HG03520 (cell line): ENCODE results near the gene MACROD1.

Source experiments
- ATAC-seq: cut with Tn5 transposase; IDR thresholded peaks from one replicate; pipeline ENCODE4 v1.9.1; 2021; ENCODE audit warnings: mild to moderate bottlenecking, moderate library complexity; ENCODE audit not compliant: unreplicated experiment

The MACROD1 gene

GRCh38 chr11:64003807-64004589 lies 161.9 kb downstream of the MACROD1 start:
- ATAC-seq, result no peak

- no peak for ATAC-seq
These were observed 164.2 kb downstream of the MACROD1 start for GRCh38 chr11:64001484-64002420.

- ATAC-seq, result no peak
These were observed 165.0 kb downstream of the MACROD1 start for GRCh38 chr11:64000740-64001483.

GRCh38 chr11:64000026-64000739 lies 165.7 kb downstream of the MACROD1 start:
- ATAC-seq, result peak; percentile 54

GRCh38 chr11:63999349-64000025 lies 166.4 kb downstream of the MACROD1 start:
- no peak for ATAC-seq

GRCh38 chr11:63998558-63999348 lies 167.2 kb downstream of the MACROD1 start:
- no peak for ATAC-seq

GRCh38 chr11:63997801-63998337 lies 168.0 kb downstream of the MACROD1 start:
- no peak for ATAC-seq

- ATAC-seq, result no peak
These were observed 168.7 kb downstream of the MACROD1 start for GRCh38 chr11:63997104-63997700.

- ATAC-seq, result no peak
These were observed 169.4 kb downstream of the MACROD1 start for GRCh38 chr11:63996512-63996911.

GRCh38 chr11:63993993-63994392 lies 171.9 kb downstream of the MACROD1 start:
- ATAC-seq, result no peak

GRCh38 chr11:63993100-63993499 lies 172.8 kb downstream of the MACROD1 start:
- ATAC-seq, result no peak

- no peak for ATAC-seq
These were observed 174.4 kb downstream of the MACROD1 start for GRCh38 chr11:63991558-63991957.

- no peak for ATAC-seq
These were observed 178.9 kb downstream of the MACROD1 start for GRCh38 chr11:63986932-63987513.

- ATAC-seq, result peak; percentile 83
These were observed 179.6 kb downstream of the MACROD1 start, which contains the start of gene OTUB1 for GRCh38 chr11:63986156-63986931. Gene OTUB1 (plus strand): TSS chr11:63986438. CDS start chr11:63986457, 19 bp downstream.

GRCh38 chr11:63985812-63986155 lies 180.1 kb downstream of the MACROD1 start:
- ATAC-seq, result peak; percentile 36

GRCh38 chr11:63979426-63979825 lies 186.5 kb downstream of the MACROD1 start:
- ATAC-seq, result no peak

- no peak for ATAC-seq
These were observed 187.2 kb downstream of the MACROD1 start for GRCh38 chr11:63978551-63979239.
